Body of pancreas (tissue), 4 donors: Measurements from ENCODE around the gene CIAO2B. TPM values are rescaled to one million over a fixed set of nuclear protein-coding genes. Genes with fewer than 3 reads are reported as not detected.

Source experiments
- ATAC-seq: fragments of 150-250 bp; one replicate; pipeline ENCODE4 v1.9.1; 2016
- DNase-seq, 4 donors: peaks; one replicate each; pipeline ENCODE4 v3.0.0-alpha.2; 2019
- H3K27ac ChIP-seq, 4 donors: fragments of 200-600 bp; sonication (generic); 1 replicate in 3 of 4; 2 replicates in 1 of 4; pipeline versions ENCODE4 v1.5.1 to v1.6.1; 2016 to 2019; ENCODE audit warnings: mild to moderate bottlenecking in 1 of 4, mixed read lengths in 1 of 4, moderate library complexity in 1 of 4
- H3K27me3 ChIP-seq, 2 donors: fragments of 200-600 bp; sonication (generic); one replicate each; pipeline ENCODE4 v1.6.0; 2016; ENCODE audit warnings: mild to moderate bottlenecking in 1 of 2
- H3K36me3 ChIP-seq, 2 donors: fragments of 200-600 bp; sonication (generic); replicated peaks in 1 of 2; 2 replicates each; pipeline ENCODE4 v1.5.1; 2016; ENCODE audit warnings: low read depth in 2 of 2; ENCODE audit not compliant: insufficient read depth in 1 of 2
- H3K4me1 ChIP-seq: fragments of 200-600 bp; sonication (generic); one replicate; pipeline ENCODE4 v1.6.0; 2016
- H3K4me3 ChIP-seq, 2 donors: fragments of 200-600 bp; sonication (generic); 1 replicate in 1 of 2; 2 replicates in 1 of 2; pipeline ENCODE4 v1.5.1; 2016 to 2019
- H3K9me3 ChIP-seq, 3 donors: fragments of 200-600 bp; sonication (generic); 1 replicate in 2 of 3; 2 replicates in 1 of 3; pipeline ENCODE4 v1.5.1; 2016
- POLR2A ChIP-seq, 3 donors: fragments of 450-650 bp; IDR thresholded peaks; one replicate each; pipeline ENCODE4 v1.6.1; 2016; ENCODE audit warnings: antibody characterized with exemption in 3 of 3, mild to moderate bottlenecking in 2 of 3
- WGBS, 2 donors: methylation state at CpG; one replicate each; pipeline ENCODE4 v1.1.5; 2017; 5-methylcytosine and 5-hydroxymethylcytosine counted together
- intact Hi-C: fragments of 100-400 bp; cut with DNase I; formaldehyde crosslinking; loops from one replicate; pipeline ENCODE4 v1.15.1; 2023
- total RNA-seq, 2 donors: library from RNA; depleted of rRNA; stranded (reverse); fragments of >200 nt; gene quantifications; one replicate each; pipeline ENCODE4 v1.1.0, GENCODE V29; 2016
- TF ChIP-seq, protein P1 (sequence below), 7 experiments: fragments of 450-650 bp in 4 of 7; fragments of 200-600 bp in 3 of 7; sonication (generic) in 3 of 7; IDR thresholded peaks; one replicate each; pipeline ENCODE4 v1.5.1; 2016 to 2019; ENCODE audit warnings: antibody characterized with exemption in 7 of 7

The CIAO2B gene
- total RNA-seq, 2 donors from 2014 or later = 7.6 to 15.3 TPM

DNA sequence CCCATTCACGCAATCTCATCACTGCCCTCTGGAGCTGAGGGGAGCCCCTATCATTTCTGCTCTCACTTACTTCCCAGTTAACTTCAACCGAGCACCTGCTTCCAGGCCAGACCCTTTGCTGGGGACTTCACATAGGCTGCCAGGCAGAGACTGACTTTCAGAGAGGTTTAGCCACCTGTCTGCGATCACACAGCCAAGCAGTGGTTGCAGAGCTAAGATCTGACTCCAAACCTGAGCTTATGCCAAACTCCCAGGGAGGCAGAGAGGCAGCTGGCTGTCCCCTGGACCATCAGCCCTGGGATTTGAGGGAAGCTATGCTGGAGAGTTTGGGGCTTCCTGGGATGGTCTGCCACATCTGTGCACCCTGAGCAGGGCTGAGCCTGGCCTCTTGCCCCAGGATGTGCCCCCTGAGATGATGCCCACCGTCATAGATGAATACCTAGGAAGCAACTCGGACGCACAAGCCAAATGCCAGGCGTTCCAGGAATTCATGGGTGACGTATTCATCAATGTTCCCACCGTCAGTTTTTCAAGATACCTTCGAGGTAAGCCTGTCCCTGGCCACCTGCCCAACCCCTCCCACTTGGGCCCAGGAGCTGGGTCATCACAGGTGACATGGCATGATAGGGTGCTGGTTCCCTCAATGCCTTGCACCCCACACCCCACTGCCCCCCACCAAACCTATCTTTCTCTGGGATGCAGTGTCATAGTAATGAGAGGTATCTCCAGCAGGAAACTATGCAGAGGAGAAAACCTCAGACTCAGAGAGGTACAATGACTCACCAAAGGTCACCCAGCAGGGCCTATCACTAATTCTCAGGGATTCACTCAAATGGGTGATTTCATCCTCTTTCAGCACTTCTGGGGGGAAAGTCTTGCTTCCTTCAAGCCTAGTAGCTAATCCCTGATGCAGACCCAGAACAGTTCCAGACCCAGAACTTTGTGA is 36.8 kb upstream of the CIAO2B start:
- Histone ChIP-seq H3K4me3 (no peak overlapping the region), H3K4me1 (no peaks in the 10 kb centered on the region), H3K36me3 (no peaks in the 10 kb centered on the region), H3K27ac (no peak overlapping the region), H3K9me3 (no peaks in the 10 kb centered on the region), H3K27me3 (no peaks in the 10 kb centered on the region)
- intact Hi-C loops = loop anchor here (10.0 kb wide), 1 partner anchor 214 kb away; the partner anchor contains the start of gene MATCAP1
- ATAC-seq (peak; percentile 30), DNase-seq (peak in 1 of 4 donors; percentile 41)
- 56 to 61% methylated on average over 7 to 10 of the region's 10 CpGs for WGBS, 2 donors
- TF ChIP-seq, protein P1, sequence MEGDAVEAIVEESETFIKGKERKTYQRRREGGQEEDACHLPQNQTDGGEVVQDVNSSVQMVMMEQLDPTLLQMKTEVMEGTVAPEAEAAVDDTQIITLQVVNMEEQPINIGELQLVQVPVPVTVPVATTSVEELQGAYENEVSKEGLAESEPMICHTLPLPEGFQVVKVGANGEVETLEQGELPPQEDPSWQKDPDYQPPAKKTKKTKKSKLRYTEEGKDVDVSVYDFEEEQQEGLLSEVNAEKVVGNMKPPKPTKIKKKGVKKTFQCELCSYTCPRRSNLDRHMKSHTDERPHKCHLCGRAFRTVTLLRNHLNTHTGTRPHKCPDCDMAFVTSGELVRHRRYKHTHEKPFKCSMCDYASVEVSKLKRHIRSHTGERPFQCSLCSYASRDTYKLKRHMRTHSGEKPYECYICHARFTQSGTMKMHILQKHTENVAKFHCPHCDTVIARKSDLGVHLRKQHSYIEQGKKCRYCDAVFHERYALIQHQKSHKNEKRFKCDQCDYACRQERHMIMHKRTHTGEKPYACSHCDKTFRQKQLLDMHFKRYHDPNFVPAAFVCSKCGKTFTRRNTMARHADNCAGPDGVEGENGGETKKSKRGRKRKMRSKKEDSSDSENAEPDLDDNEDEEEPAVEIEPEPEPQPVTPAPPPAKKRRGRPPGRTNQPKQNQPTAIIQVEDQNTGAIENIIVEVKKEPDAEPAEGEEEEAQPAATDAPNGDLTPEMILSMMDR (IDR thresholded peaks at IDR 0.05) = no peak
- TF ChIP-seq POLR2A (IDR thresholded peaks at IDR 0.05) = no peak

DNA sequence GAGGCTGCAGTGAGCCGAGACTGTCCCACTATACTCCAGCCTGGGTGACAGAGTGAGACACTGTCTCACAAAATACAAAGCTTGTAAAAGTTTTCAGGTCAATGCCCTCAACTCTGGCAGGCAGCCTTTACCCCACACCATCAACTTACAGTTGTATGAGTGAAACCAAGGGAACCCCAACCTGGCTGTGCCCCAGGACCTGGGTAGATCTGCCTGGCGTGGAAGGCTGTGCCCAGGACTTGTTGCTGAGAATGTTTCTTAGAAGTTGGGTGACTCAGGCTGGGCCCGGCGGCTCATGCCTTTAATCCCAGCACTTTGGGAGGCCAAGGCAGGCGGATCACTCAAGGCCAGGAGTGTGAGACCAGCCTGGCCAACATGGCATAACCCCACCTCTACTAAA is 34.6 kb upstream of the CIAO2B start:
- no peaks in the 10 kb centered on the region for H3K4me1 ChIP-seq
- intact Hi-C loops = no loop called here
- DNase-seq (no peak), ATAC-seq (no peak)
- H3K9me3 ChIP-seq = no peaks in the 10 kb centered on the region
- H3K4me3 ChIP-seq = no peak overlapping the region
- no peak overlapping the region for H3K27ac ChIP-seq
- 80 to 100% methylated on average over 2 to 5 of the region's 5 CpGs for WGBS, 2 donors
- no peaks in the 10 kb centered on the region for H3K27me3 ChIP-seq
- no peaks in the 10 kb centered on the region for H3K36me3 ChIP-seq
- TF ChIP-seq, protein P1 (IDR thresholded peaks at IDR 0.05) = no peak
- no peak for TF ChIP-seq POLR2A (IDR thresholded peaks at IDR 0.05)

DNA sequence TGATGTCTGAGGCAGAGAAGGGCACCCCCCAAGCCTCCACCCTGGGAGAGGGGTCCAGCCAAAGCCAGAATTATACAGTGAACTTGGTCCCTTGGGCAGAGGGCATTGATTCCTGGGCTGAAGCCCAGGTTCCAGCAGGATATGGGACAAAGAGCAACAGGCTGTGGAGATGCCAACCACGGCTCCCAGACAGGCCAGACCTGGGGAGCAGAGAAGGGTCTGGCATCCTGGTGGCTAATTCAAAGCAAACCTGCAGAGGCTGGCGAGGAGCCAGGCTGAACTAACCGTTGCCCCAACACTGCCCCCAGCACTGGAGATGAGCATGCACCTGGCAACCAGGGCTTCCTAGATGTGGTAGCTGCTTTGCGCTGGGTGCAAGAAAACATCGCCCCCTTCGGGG is 29.8 kb upstream of the CIAO2B start:
- TF ChIP-seq, protein P1 (IDR thresholded peaks at IDR 0.05) = no peak
- TF ChIP-seq POLR2A (IDR thresholded peaks at IDR 0.05) = no peak
- H3K9me3 ChIP-seq = no peaks in the 10 kb centered on the region
- no peaks in the 10 kb centered on the region for H3K36me3 ChIP-seq
- intact Hi-C loops = no loop called here
- WGBS, 2 donors = 20 to 67% methylated on average over 1 to 6 of the region's 6 CpGs
- H3K4me3 ChIP-seq = no peak overlapping the region
- H3K4me1 ChIP-seq = peaks cover 18% of the 10 kb centered on the region
- ATAC-seq (no peak), DNase-seq (no peak)
- H3K27me3 ChIP-seq = no peaks in the 10 kb centered on the region
- no peak overlapping the region for H3K27ac ChIP-seq

DNA sequence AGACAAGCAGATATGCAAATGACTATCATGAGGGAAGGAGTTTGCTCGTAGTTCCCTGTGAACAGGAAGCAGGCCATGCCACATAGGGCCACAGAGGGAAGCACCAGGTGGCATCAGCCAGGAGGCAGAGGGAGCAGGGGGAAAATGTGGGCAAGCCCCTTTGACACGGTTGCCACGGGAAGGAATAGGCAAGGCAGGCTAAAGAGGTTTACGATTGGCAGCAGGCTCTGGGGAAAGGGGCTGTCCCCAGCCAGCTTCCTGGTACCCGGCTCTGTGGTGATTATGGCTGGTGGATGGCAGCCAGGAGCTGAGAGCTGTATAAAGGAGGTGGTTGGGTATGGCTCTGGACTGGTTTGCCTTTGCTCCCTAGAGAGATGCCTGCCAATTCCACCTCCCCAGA is 27.7 kb upstream of the CIAO2B start:
- Histone ChIP-seq H3K4me3 (no peak overlapping the region), H3K27me3 (no peaks in the 10 kb centered on the region), H3K27ac (peak overlapping the region in 1 of 4 donors; percentile 38), H3K9me3 (no peaks in the 10 kb centered on the region), H3K36me3 (no peaks in the 10 kb centered on the region), H3K4me1 (peaks cover 19% of the 10 kb centered on the region)
- DNase-seq (peak in 2 of 4 donors; percentile 37 to 54), ATAC-seq (peak; percentile 37)
- TF ChIP-seq POLR2A (IDR thresholded peaks at IDR 0.05) = no peak
- TF ChIP-seq, protein P1 (IDR thresholded peaks at IDR 0.05) = no peak
- intact Hi-C loops = no loop called here
- WGBS, 2 donors = 28 to 42% methylated on average over 5 of the region's 5 CpGs
